Tibial nerve (tissue), 4 donors: Measurements from ENCODE around the gene SNX20. TPM values are rescaled to one million over a fixed set of nuclear protein-coding genes. Genes with fewer than 3 reads are reported as not detected.

ENCODE experiments used
- DNase-seq, 2 donors: peaks; one replicate each; pipeline ENCODE4 v3.0.0-alpha.2; 2019; ENCODE audit warnings: low spot score in 2 of 2
- H3K27ac ChIP-seq, 4 donors: fragments of 200-600 bp; sonication (generic) in 3 of 4; one replicate each; pipeline ENCODE4 v1.5.1; 2017 to 2019; ENCODE audit warnings: mild to moderate bottlenecking in 1 of 4
- H3K27me3 ChIP-seq, 2 donors: fragments of 200-600 bp; sonication (generic) in 1 of 2; one replicate each; pipeline versions ENCODE4 v1.5.1 to v1.6.0; 2017 to 2019
- H3K36me3 ChIP-seq, 3 donors: fragments of 200-600 bp; sonication (generic); one replicate each; pipeline ENCODE4 v1.5.1; 2018 to 2019
- H3K4me1 ChIP-seq, 4 donors: fragments of 200-600 bp; sonication (generic) in 3 of 4; one replicate each; pipeline ENCODE4 v1.5.1; 2017 to 2019
- H3K4me3 ChIP-seq, 4 donors: fragments of 200-600 bp; sonication (generic) in 3 of 4; one replicate each; pipeline ENCODE4 v1.5.1; 2017 to 2019; ENCODE audit warnings: mild to moderate bottlenecking in 1 of 4, moderate library complexity in 1 of 4
- H3K9me3 ChIP-seq, 4 donors: fragments of 200-600 bp; sonication (generic) in 3 of 4; one replicate each; pipeline ENCODE4 v1.5.1; 2017 to 2019
- CTCF ChIP-seq, 5 experiments: fragments of 200-600 bp in 3 of 5; fragments of 450-650 bp in 2 of 5; sonication (generic) in 3 of 5; IDR thresholded peaks; one replicate each; pipeline ENCODE4 v1.5.1; 2016 to 2019; ENCODE audit warnings: antibody characterized with exemption in 5 of 5, mild to moderate bottlenecking in 3 of 5, moderate library complexity in 2 of 5
- EP300 ChIP-seq, 2 donors: sonication (generic); formaldehyde crosslinking; IDR thresholded peaks; one replicate each; pipeline ENCODE4 v1.6.1; 2017; ENCODE audit warnings: antibody characterized with exemption in 2 of 2, mild to moderate bottlenecking in 1 of 2
- POLR2A ChIP-seq, 2 donors: fragments of 450-650 bp; IDR thresholded peaks; one replicate each; pipeline ENCODE4 v1.6.1; 2017; ENCODE audit warnings: antibody characterized with exemption in 2 of 2, mild to moderate bottlenecking in 2 of 2, moderate library complexity in 2 of 2
- WGBS, 2 donors: methylation state at CpG; one replicate each; pipeline ENCODE4 v1.1.5; 2018; 5-methylcytosine and 5-hydroxymethylcytosine counted together
- total RNA-seq, 4 donors: library from RNA; depleted of rRNA; stranded (reverse); fragments of >200 nt; gene quantifications; one replicate each; pipeline ENCODE4 v1.1.0, GENCODE V29; 2016

SNX20 gene
- total RNA-seq, 4 donors from 2014 or later: 1.7 to 5.1 (median 2.3) TPM

GRCh38 chr16:50688083-50688482 is 7.0 kb upstream of the SNX20 start:
- 38% methylated on average over 9 to 12 of the region's 12 CpGs for WGBS, 2 donors
- Histone ChIP-seq H3K4me1 (peaks cover 0 to 18% (median 2%) of the 10 kb centered on the region in 4 donors), H3K27me3 (no peaks in the 10 kb centered on the region), H3K27ac (no peak overlapping the region), H3K36me3 (no peaks in the 10 kb centered on the region), H3K4me3 (no peak overlapping the region), H3K9me3 (no peaks in the 10 kb centered on the region)
- TF ChIP-seq CTCF (IDR thresholded peaks at IDR 0.05) (no peak), EP300 (IDR thresholded peaks at IDR 0.05) (no peak), POLR2A (IDR thresholded peaks at IDR 0.05) (no peak)
- DNase-seq: no peak

- 89 to 95% methylated on average over 8 of the region's 8 CpGs for WGBS, 2 donors
- H3K4me3 ChIP-seq: no peak overlapping the region
- no peak for DNase-seq
- no peak overlapping the region for H3K27ac ChIP-seq
- H3K27me3 ChIP-seq: no peaks in the 10 kb centered on the region
- TF ChIP-seq CTCF (IDR thresholded peaks at IDR 0.05): no peak
- TF ChIP-seq EP300 (IDR thresholded peaks at IDR 0.05): no peak
- TF ChIP-seq POLR2A (IDR thresholded peaks at IDR 0.05): no peak
- no peaks in the 10 kb centered on the region for H3K36me3 ChIP-seq
- peaks cover 0 to 18% (median 2%) of the 10 kb centered on the region in 4 donors for H3K4me1 ChIP-seq
- no peaks in the 10 kb centered on the region for H3K9me3 ChIP-seq
Observed at GRCh38 chr16:50685462-50686063, 4.5 kb upstream of the SNX20 start.

GRCh38 chr16:50684823-50685461 is 3.8 kb upstream of the SNX20 start:
- TF ChIP-seq POLR2A (IDR thresholded peaks at IDR 0.05): no peak
- TF ChIP-seq EP300 (IDR thresholded peaks at IDR 0.05): no peak
- TF ChIP-seq CTCF (IDR thresholded peaks at IDR 0.05): no peak
- Histone ChIP-seq H3K4me3 (no peak overlapping the region), H3K9me3 (no peaks in the 10 kb centered on the region), H3K27me3 (no peaks in the 10 kb centered on the region), H3K27ac (no peak overlapping the region), H3K36me3 (no peaks in the 10 kb centered on the region), H3K4me1 (peaks cover 0 to 18% (median 2%) of the 10 kb centered on the region in 4 donors)
- WGBS, 2 donors: 82% methylated on average over 11 of the region's 11 CpGs
- DNase-seq: no peak

- TF ChIP-seq EP300 (IDR thresholded peaks at IDR 0.05): no peak
- TF ChIP-seq POLR2A (IDR thresholded peaks at IDR 0.05): no peak
- TF ChIP-seq CTCF (IDR thresholded peaks at IDR 0.05): no peak
- Histone ChIP-seq H3K4me1 (peaks cover 0 to 18% (median 2%) of the 10 kb centered on the region in 4 donors), H3K27me3 (no peaks in the 10 kb centered on the region)
Observed at GRCh38 chr16:50683689-50684374, 2.7 kb upstream of the SNX20 start.

GRCh38 chr16:50680556-50680893 is 587 bp downstream of the SNX20 start:
- no peaks in the 10 kb centered on the region for H3K9me3 ChIP-seq
- H3K4me1 ChIP-seq: peaks cover 0 to 15% (median 0%) of the 10 kb centered on the region in 4 donors
- H3K27me3 ChIP-seq: no peaks in the 10 kb centered on the region
- DNase-seq: no peak
- TF ChIP-seq POLR2A (IDR thresholded peaks at IDR 0.05): no peak
- TF ChIP-seq CTCF (IDR thresholded peaks at IDR 0.05): no peak
- no peak for TF ChIP-seq EP300 (IDR thresholded peaks at IDR 0.05)
- peak overlapping the region in 2 of 4 donors; percentile 37 to 51 for H3K4me3 ChIP-seq
- no peaks in the 10 kb centered on the region for H3K36me3 ChIP-seq
- H3K27ac ChIP-seq: peak overlapping the region in 2 of 4 donors; percentile 26 to 86
- 76 to 87% methylated on average over 3 of the region's 3 CpGs for WGBS, 2 donors

More at GRCh38 chr16:50683689-50684374, 2.7 kb upstream of the SNX20 start:
- Histone ChIP-seq H3K4me3 (no peak overlapping the region), H3K9me3 (no peaks in the 10 kb centered on the region), H3K36me3 (no peaks in the 10 kb centered on the region), H3K27ac (peak overlapping the region in 1 of 4 donors; percentile 26)
- no peak for DNase-seq
- WGBS, 2 donors: 77 to 82% methylated on average over 13 to 14 of the region's 14 CpGs
